ENCODE data around the gene CDCA8. TPM values are rescaled to one million over a fixed set of nuclear protein-coding genes. Genes with fewer than 3 reads are reported as not detected.

CDCA8 gene
- total and polyA plus RNA-seq, 2 donors (not counting 3 experiments of a cell fraction or from before 2014, with no cell fraction given): 38.5 to 45.7 TPM

GRCh38 chr1:37650721-37651120, 41.6 kb upstream of the CDCA8 start:
- intact Hi-C loops (cut with micrococcal nuclease) (no loop called here), dilution Hi-C loops (cut with MboI; ENCODE audit: extremely low pct_ligation_motif_present, low sequenced_read_pairs) (no loop called here)
- H3K36me3 ChIP-seq (ENCODE audit: control insufficient read depth in 2 of 2, extremely low read depth in 1 of 2, insufficient read depth in 2 of 2, low read length in 2 of 2): no peaks in the 10 kb centered on the region
- no peaks in the 10 kb centered on the region for H3K4me1 ChIP-seq (ENCODE audit: control insufficient read depth, extremely low read depth, insufficient read depth, low read length)
- POLR2A ChIA-PET: no interaction called here
- H4K20me1 ChIP-seq (replicated peaks; ENCODE audit: control insufficient read depth, extremely low read depth, insufficient read depth, low read length): no peaks in the 10 kb centered on the region
- CTCF ChIA-PET: no interaction called here
- H3K9me1 ChIP-seq (replicated peaks; ENCODE audit: control insufficient read depth, extremely low read depth, insufficient read depth, low read length): no peaks in the 10 kb centered on the region
- no peak overlapping the region for H3K27ac ChIP-seq (ENCODE audit: insufficient read depth, low read depth, low read length)
- H3K9ac ChIP-seq (replicated peaks; ENCODE audit: extremely low read depth, insufficient read depth, low read length): no peak overlapping the region
- no peaks in the 10 kb centered on the region for H3K79me2 ChIP-seq (ENCODE audit: control insufficient read depth, insufficient read depth, low read length)
- H3K9me3 ChIP-seq (replicated peaks; ENCODE audit: control insufficient read depth, insufficient read depth, low read length): no peaks in the 10 kb centered on the region
- H3K27me3 ChIP-seq (ENCODE audit: control insufficient read depth in 2 of 2, insufficient read depth in 2 of 2, low read length in 2 of 2): no peaks in the 10 kb centered on the region
- DNase-seq (ENCODE audit: low read depth, low spot score) (no peak), FAIRE-seq (no peak)
- no peak overlapping the region for H3K4me3 ChIP-seq (replicated peaks in 1 of 3; ENCODE audit: insufficient read depth in 1 of 3, low read depth in 1 of 3, low read length in 3 of 3)
- TF ChIP-seq FOS (IDR thresholded peaks at IDR 0.05; ENCODE audit: borderline replicate concordance, insufficient read depth, low read length) (no peak), CTCF (IDR thresholded peaks at IDR 0.05; ENCODE audit: extremely low read depth in 1 of 2, insufficient read depth in 1 of 2, low read depth in 1 of 2, low read length in 2 of 2) (no peak), GATA2 (IDR thresholded peaks at IDR 0.05; ENCODE audit: insufficient read depth, insufficient read length, low read depth, low read length) (no peak), EZH2 (IDR thresholded peaks at IDR 0.05; ENCODE audit: borderline replicate concordance, low read depth, low read length, severe bottlenecking) (no peak), MAX (IDR thresholded peaks at IDR 0.05; ENCODE audit: insufficient read depth, insufficient read length) (no peak), MYC (IDR thresholded peaks at IDR 0.05; ENCODE audit: low read depth, low read length) (no peak)
- no peak overlapping the region for H2AFZ ChIP-seq (ENCODE audit: low read depth, low read length)
- BruUV-seq (replicated peaks): no TSS peak
- no peak overlapping the region for H3K4me2 ChIP-seq (ENCODE audit: insufficient read depth, low read length)

- Histone ChIP-seq H3K27ac (ENCODE audit: insufficient read depth, low read depth, low read length) (no peak overlapping the region), H2AFZ (ENCODE audit: low read depth, low read length) (no peak overlapping the region), H3K79me2 (ENCODE audit: control insufficient read depth, insufficient read depth, low read length) (no peaks in the 10 kb centered on the region), H3K9me3 (replicated peaks; ENCODE audit: control insufficient read depth, insufficient read depth, low read length) (no peaks in the 10 kb centered on the region), H3K9me1 (replicated peaks; ENCODE audit: control insufficient read depth, extremely low read depth, insufficient read depth, low read length) (no peaks in the 10 kb centered on the region), H3K4me3 (replicated peaks in 1 of 3; ENCODE audit: insufficient read depth in 1 of 3, low read depth in 1 of 3, low read length in 3 of 3) (no peak overlapping the region), H3K27me3 (ENCODE audit: control insufficient read depth in 2 of 2, insufficient read depth in 2 of 2, low read length in 2 of 2) (no peaks in the 10 kb centered on the region), H3K4me2 (ENCODE audit: insufficient read depth, low read length) (no peak overlapping the region), H4K20me1 (replicated peaks; ENCODE audit: control insufficient read depth, extremely low read depth, insufficient read depth, low read length) (no peaks in the 10 kb centered on the region), H3K36me3 (ENCODE audit: control insufficient read depth in 2 of 2, extremely low read depth in 1 of 2, insufficient read depth in 2 of 2, low read length in 2 of 2) (no peaks in the 10 kb centered on the region), H3K4me1 (ENCODE audit: control insufficient read depth, extremely low read depth, insufficient read depth, low read length) (no peaks in the 10 kb centered on the region), H3K9ac (replicated peaks; ENCODE audit: extremely low read depth, insufficient read depth, low read length) (no peak overlapping the region)
- BruUV-seq (replicated peaks): no TSS peak
- CTCF ChIA-PET: no interaction called here
- FAIRE-seq: no peak
- TF ChIP-seq FOS (IDR thresholded peaks at IDR 0.05; ENCODE audit: borderline replicate concordance, insufficient read depth, low read length) (no peak), MAX (IDR thresholded peaks at IDR 0.05; ENCODE audit: insufficient read depth, insufficient read length) (no peak), MYC (IDR thresholded peaks at IDR 0.05; ENCODE audit: low read depth, low read length) (no peak), GATA2 (IDR thresholded peaks at IDR 0.05; ENCODE audit: insufficient read depth, insufficient read length, low read depth, low read length) (no peak), JUN (IDR thresholded peaks at IDR 0.05; ENCODE audit: borderline replicate concordance, insufficient read depth, insufficient read length, low read depth) (no peak)
- intact Hi-C loops (cut with micrococcal nuclease): no loop called here
- POLR2A ChIA-PET: no interaction called here
- DNase-seq (ENCODE audit: low read depth, low spot score): no peak
- dilution Hi-C loops (cut with MboI; ENCODE audit: extremely low pct_ligation_motif_present, low sequenced_read_pairs): no loop called here
Observed at GRCh38 chr1:37651803-37652202, 40.5 kb upstream of the CDCA8 start.

Data from endothelial cell of umbilical vein (primary cell).